Common myeloid progenitor, CD34-positive (primary cell): ENCODE measurements around the gene TMUB1.

ENCODE experiments used
- CTCF ChIA-PET: fragments of 350-600 bp; sonication (Branson Sonifier 250); formaldehyde crosslinking; loops from one replicate; lab custom pipeline; 2021; ENCODE audit warnings: antibody characterized with exemption; lab: Charles Lee
- POLR2A ChIA-PET: fragments of 350-600 bp; sonication (Branson Sonifier 250); formaldehyde crosslinking; loops from one replicate; lab custom pipeline; 2021; ENCODE audit warnings: antibody characterized with exemption; lab: Charles Lee
- DNase-seq, 3 donors: peaks; one replicate each; pipeline versions ENCODE4 v3.0.0 to v3.0.0-alpha.2; 2013
- H3K27ac ChIP-seq, 2 experiments: 1 replicate in 1 of 2; 2 replicates in 1 of 2; pipeline ENCODE4 v1.7.0; 2013; ENCODE audit warnings: inconsistent platforms in 2 of 2, low read length in 2 of 2, mild to moderate bottlenecking in 2 of 2, low read depth in 1 of 2, moderate library complexity in 1 of 2; ENCODE audit not compliant: severe bottlenecking in 2 of 2, insufficient read depth in 1 of 2, poor library complexity in 1 of 2
- H3K27me3 ChIP-seq, 5 experiments: replicated peaks in 2 of 5; 1 replicate in 3 of 5; 2 replicates in 2 of 5; pipeline versions ENCODE4 v1.6.1 to v1.7.0; 2013; ENCODE audit warnings: low read length in 4 of 5, mild to moderate bottlenecking in 2 of 5, moderate library complexity in 2 of 5, inconsistent platforms in 1 of 5; ENCODE audit not compliant: insufficient read depth in 5 of 5, control insufficient read depth in 4 of 5
- H3K36me3 ChIP-seq, 4 experiments: 1 replicate in 2 of 4; 2 replicates in 2 of 4; pipeline versions ENCODE4 v1.6.1 to v1.7.0; 2013; ENCODE audit warnings: low read length in 3 of 4, control low read depth in 1 of 4, mild to moderate bottlenecking in 1 of 4; ENCODE audit not compliant: control insufficient read depth in 4 of 4, insufficient read depth in 4 of 4
- H3K4me1 ChIP-seq, 4 experiments: 1 replicate in 3 of 4; 2 replicates in 1 of 4; pipeline versions ENCODE4 v1.6.1 to v1.7.1; 2013; ENCODE audit warnings: low read length in 3 of 4, mild to moderate bottlenecking in 3 of 4, control low read depth in 1 of 4, inconsistent platforms in 1 of 4, moderate library complexity in 1 of 4; ENCODE audit not compliant: control insufficient read depth in 4 of 4, insufficient read depth in 4 of 4; ENCODE audit errors: control extremely low read depth in 1 of 4
- H3K4me3 ChIP-seq, 7 experiments: 1 replicate in 4 of 7; 2 replicates in 3 of 7; pipeline versions ENCODE4 v1.5.1 to v1.7.0; 2013; ENCODE audit warnings: mild to moderate bottlenecking in 7 of 7, low read length in 6 of 7, moderate library complexity in 6 of 7, inconsistent platforms in 2 of 7, low read depth in 2 of 7, control low read depth in 1 of 7; ENCODE audit not compliant: insufficient read depth in 4 of 7, control insufficient read depth in 1 of 7; ENCODE audit errors: extremely low read depth in 1 of 7
- H3K9me3 ChIP-seq, 5 experiments: 1 replicate in 4 of 5; 2 replicates in 1 of 5; pipeline versions ENCODE4 v1.6.1 to v1.7.1; 2013; ENCODE audit warnings: low read length in 4 of 5, mild to moderate bottlenecking in 2 of 5, inconsistent platforms in 1 of 5, low read depth in 1 of 5, moderate library complexity in 1 of 5; ENCODE audit not compliant: control insufficient read depth in 4 of 5, insufficient read depth in 2 of 5; ENCODE audit errors: control extremely low read depth in 1 of 5
- WGBS: methylation state at CpG from one replicate; pipeline ENCODE4 v1.1.5; 2013; ENCODE audit not compliant: insufficient coverage; 5-methylcytosine and 5-hydroxymethylcytosine counted together

Gene TMUB1

GRCh38 chr7:151064454-151064853 lies 18.8 kb downstream of the TMUB1 start:
- Histone ChIP-seq H3K27ac (no peak overlapping the region), H3K9me3 (no peaks in the 10 kb centered on the region), H3K4me1 (peaks cover 0 to 18% (median 15%) of the 10 kb centered on the region in 4 experiments), H3K36me3 (peaks cover 6 to 61% (median 48%) of the 10 kb centered on the region in 4 experiments), H3K4me3 (no peak overlapping the region), H3K27me3 (no peaks in the 10 kb centered on the region)
- WGBS = 100% methylated on average over 10 of the region's 18 CpGs
- ChIA-PET CTCF (interaction anchor here (7.2 kb wide), 1 partner anchor 11 kb away, joined by 64 read pairs; no protein-coding TSS in a partner anchor), POLR2A (no interaction called here)
- DNase-seq = no peak

- no peaks in the 10 kb centered on the region for H3K27me3 ChIP-seq
- peaks cover 6 to 55% (median 42%) of the 10 kb centered on the region in 4 experiments for H3K36me3 ChIP-seq
- ChIA-PET POLR2A (no interaction called here), CTCF (interaction anchor here (1.0 to 7.2 kb wide), 5 partner anchors 12 to 45 kb away, joined by 3 to 64 read pairs (median 4); no protein-coding TSS in a partner anchor)
- no peaks in the 10 kb centered on the region for H3K9me3 ChIP-seq
- 95% methylated on average over 9 of the region's 11 CpGs for WGBS
- no peak overlapping the region for H3K27ac ChIP-seq
- H3K4me1 ChIP-seq = peaks cover 3 to 29% (median 26%) of the 10 kb centered on the region in 4 experiments
- no peak overlapping the region for H3K4me3 ChIP-seq
- no peak for DNase-seq
Measured at GRCh38 chr7:151063212-151063561, 20.1 kb downstream of the TMUB1 start.

GRCh38 chr7:151062399-151063211 lies 20.7 kb downstream of the TMUB1 start:
- DNase-seq = no peak
- H3K4me1 ChIP-seq = peaks cover 3 to 32% (median 26%) of the 10 kb centered on the region in 4 experiments
- no peak overlapping the region for H3K4me3 ChIP-seq
- WGBS = 94% methylated on average over 27 of the region's 43 CpGs
- H3K36me3 ChIP-seq = peaks cover 6 to 49% (median 36%) of the 10 kb centered on the region in 4 experiments
- no peaks in the 10 kb centered on the region for H3K9me3 ChIP-seq
- H3K27me3 ChIP-seq = no peaks in the 10 kb centered on the region
- CTCF ChIA-PET = interaction anchor here (0.8 to 7.2 kb wide), 6 partner anchors 13 to 46 kb away, joined by 3 to 64 read pairs (median 4); partner anchors contain the start of gene ABCB8
- POLR2A ChIA-PET = no interaction called here
- no peak overlapping the region for H3K27ac ChIP-seq

GRCh38 chr7:151062111-151062398 lies 21.2 kb downstream of the TMUB1 start:
- Histone ChIP-seq H3K27me3 (no peaks in the 10 kb centered on the region), H3K27ac (peak overlapping the region in 1 of 2 experiments; percentile 66), H3K36me3 (peaks cover 2 to 44% (median 32%) of the 10 kb centered on the region in 4 experiments), H3K4me3 (no peak overlapping the region), H3K9me3 (no peaks in the 10 kb centered on the region), H3K4me1 (peaks cover 3 to 38% (median 31%) of the 10 kb centered on the region in 4 experiments)
- 95% methylated on average over 9 of the region's 11 CpGs for WGBS
- ChIA-PET POLR2A (no interaction called here), CTCF (interaction anchor here (0.8 to 7.2 kb wide), 3 partner anchors 14 to 34 kb away, joined by 3 to 64 read pairs (median 5); partner anchors contain the start of gene ABCB8)
- DNase-seq = no peak

GRCh38 chr7:151061213-151062110 lies 21.8 kb downstream of the TMUB1 start:
- H3K27me3 ChIP-seq = no peaks in the 10 kb centered on the region
- no peak for DNase-seq
- WGBS = 92% methylated on average over 30 of the region's 33 CpGs
- peak overlapping the region in 1 of 7 experiments; percentile 81 for H3K4me3 ChIP-seq
- POLR2A ChIA-PET = interaction anchor here (1.3 kb wide), 1 partner anchor 49 kb away, joined by 3 read pairs; no protein-coding TSS in a partner anchor
- H3K27ac ChIP-seq = peak overlapping the region in 1 of 2 experiments; percentile 66
- H3K36me3 ChIP-seq = peaks cover 0 to 38% (median 26%) of the 10 kb centered on the region in 4 experiments
- CTCF ChIA-PET = interaction anchor here (0.8 to 7.2 kb wide), 8 partner anchors 10 to 51 kb away, joined by 3 to 64 read pairs (median 3); partner anchors contain the start of gene ABCB8
- H3K9me3 ChIP-seq = no peaks in the 10 kb centered on the region
- H3K4me1 ChIP-seq = peaks cover 5 to 43% (median 37%) of the 10 kb centered on the region in 4 experiments

- no peaks in the 10 kb centered on the region for H3K27me3 ChIP-seq
- peaks cover 0 to 30% (median 21%) of the 10 kb centered on the region in 4 experiments for H3K36me3 ChIP-seq
- H3K27ac ChIP-seq = peak overlapping the region in 1 of 2 experiments; percentile 66
- 27% methylated on average over 8 of the region's 21 CpGs for WGBS
- peak in 2 of 3 donors; percentile 25 to 38 for DNase-seq
- H3K4me1 ChIP-seq = peaks cover 5 to 44% (median 37%) of the 10 kb centered on the region in 4 experiments
- ChIA-PET POLR2A (interaction anchor here (1.3 kb wide), 1 partner anchor 50 kb away, joined by 3 read pairs; no protein-coding TSS in a partner anchor), CTCF (interaction anchor here (0.8 to 7.2 kb wide), 11 partner anchors 10 to 52 kb away, joined by 3 to 64 read pairs (median 4); partner anchors contain the start of genes ABCB8 and TMUB1)
- H3K9me3 ChIP-seq = no peaks in the 10 kb centered on the region
- H3K4me3 ChIP-seq = peak overlapping the region; percentile 57 to 98 (median 82)
Measured at GRCh38 chr7:151060416-151061212, 22.7 kb downstream of the TMUB1 start.
